ENCODE results near the gene BBS2.
A peak's percentile ranks its signal among the peaks of the same experiment; 100 is the strongest.

BBS2 gene

GRCh38 chr16:56475201-56475600 is 44.6 kb downstream of the BBS2 start:
- no peak for DNase-seq

DNA sequence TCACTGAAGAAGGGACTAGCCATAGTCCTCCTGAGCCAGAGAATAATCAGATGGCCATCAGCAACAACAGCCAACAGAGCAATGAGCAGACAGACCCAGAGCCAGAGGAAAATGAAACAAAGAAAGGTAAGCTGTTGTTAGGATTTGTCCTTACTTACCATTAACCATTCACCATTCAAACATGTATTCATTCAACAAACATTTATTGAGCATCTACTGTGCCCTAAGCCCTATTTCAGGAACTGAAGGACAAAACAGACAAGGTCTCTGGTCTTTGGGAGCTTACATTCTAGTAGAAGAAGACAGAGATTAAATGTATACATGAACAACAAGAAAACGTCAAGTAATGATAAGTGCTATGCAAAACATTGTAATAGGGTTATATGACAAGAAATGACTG is 49.2 kb downstream of the BBS2 start:
- no peak for DNase-seq

DNA sequence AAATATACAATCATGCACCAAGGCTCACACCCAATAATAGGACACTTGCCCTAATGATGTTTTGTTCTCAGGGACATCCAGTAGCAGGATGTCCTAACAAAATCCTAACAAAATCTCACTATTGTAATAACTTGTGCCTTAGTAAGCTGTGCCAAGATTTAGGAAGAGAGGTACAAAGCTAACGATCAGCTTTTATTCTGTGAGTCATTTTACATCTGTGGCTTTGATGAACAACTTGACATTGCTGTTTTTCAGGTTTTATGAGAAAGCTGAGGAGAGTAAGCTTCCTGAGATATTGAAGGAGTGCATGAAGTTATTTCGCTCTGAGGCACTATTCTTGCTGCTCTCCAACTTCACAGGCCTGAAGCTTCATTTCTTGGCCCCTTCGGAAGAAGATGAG is 49.6 kb downstream of the BBS2 start:
- DNase-seq: no peak

DNA sequence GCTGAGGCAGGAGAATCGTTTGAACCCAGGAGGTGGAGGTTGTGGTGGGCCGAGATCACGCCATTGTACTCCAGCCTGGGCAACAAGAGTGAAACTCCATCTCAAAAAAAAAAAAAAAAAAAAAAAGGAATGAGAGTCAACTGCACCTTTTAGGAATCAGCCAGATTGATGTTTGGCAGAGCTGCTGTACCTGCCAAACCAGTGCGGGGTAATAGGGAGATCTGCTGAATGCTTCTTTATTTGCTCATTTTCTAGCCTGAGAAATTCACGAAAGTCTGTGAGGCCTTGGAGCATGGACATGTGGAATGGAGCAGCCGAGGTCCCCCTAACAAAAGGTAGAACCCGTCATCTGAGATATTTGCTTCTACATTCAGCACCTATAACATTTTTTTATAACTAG is 50.1 kb downstream of the BBS2 start:
- DNase-seq: no peak

- DNase-seq: no peak
These were observed 51.0 kb downstream of the BBS2 start for GRCh38 chr16:56468800-56469199.

DNA sequence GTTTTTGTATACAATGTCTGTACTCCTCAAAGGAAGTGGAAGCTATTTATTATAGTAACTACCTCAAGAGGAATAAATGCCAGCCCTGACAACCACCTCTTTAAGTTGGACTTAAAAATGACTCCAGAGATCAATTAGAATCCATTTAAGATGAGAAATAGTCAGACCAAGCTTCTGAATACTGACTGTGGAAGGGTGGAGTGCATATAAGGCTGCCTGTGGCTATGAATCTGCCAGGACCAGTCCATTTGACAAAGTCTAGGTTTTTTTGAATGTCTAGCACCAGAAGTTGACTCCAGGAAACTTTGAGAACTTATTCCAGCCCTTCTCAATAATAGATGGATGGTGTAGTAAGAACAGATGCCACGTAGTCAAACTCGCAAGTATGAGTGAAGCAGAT is 53.5 kb downstream of the BBS2 start:
- DNase-seq: no peak

DNA sequence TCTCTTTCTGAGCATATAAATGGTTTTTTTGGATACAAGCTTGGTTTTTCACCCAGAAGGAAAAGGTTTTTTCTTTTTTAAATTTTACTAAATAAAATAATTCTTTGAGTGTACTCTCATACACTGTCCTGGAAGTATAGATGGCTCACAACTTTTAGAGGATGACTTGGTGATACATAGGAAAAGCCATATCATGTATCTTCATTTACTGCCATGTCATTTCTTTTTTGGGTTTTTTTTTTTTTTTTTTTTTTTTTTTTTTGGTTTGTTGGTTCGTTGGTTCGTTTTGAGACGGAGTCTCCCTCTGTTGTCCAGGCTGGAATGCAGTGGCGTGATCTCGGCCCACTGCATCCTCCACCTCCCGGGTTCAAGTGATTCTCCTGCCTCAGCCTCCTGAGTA is 56.7 kb downstream of the BBS2 start:
- no peak for DNase-seq

DNA sequence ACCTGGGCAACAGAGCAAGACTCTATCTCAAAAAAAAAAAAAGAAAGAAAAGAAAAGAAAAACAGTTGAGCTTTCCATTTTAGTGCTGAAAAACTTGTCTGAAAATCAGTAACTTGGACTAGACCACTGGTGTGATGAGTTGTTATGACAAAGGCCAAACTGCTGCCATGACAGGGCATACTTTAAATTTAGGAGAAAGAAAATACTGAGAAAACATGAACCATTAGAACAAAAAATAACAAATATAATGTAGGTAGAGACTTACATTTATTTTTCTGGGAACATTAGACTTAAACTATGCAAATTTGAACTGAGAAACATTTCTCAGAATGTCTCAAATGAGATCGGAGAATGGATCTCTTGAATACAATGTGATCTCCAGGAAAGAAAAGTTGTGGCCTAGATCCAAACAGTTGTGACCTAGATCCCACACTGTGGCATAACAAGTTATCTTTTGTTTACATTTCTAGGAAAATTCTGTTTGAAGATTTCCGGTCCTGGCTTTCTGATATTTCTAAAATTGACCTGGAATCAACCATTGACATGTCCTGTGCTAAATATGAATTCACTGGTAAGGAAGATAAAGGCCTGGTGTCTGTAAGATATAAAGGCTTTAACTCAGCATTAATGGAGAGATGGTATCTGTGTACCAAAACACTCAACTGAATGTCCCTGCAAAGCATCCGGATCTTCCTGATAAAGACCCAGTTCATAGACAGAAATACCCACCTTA is 57.6 kb downstream of the BBS2 start:
- no peak for DNase-seq

GRCh38 chr16:56460101-56460500 is 59.7 kb downstream of the BBS2 start:
- no peak for DNase-seq

GRCh38 chr16:56457927-56458470 is 61.8 kb downstream of the BBS2 start:
- DNase-seq: no peak

- peak; percentile 23 for DNase-seq
These were observed 67.8 kb downstream of the BBS2 start for GRCh38 chr16:56451753-56452689.

- peak; percentile 98 for DNase-seq
These were observed 68.7 kb downstream of the BBS2 start, which contains the start of the genes NUDT21 and OGFOD1 for GRCh38 chr16:56450986-56451752. NUDT21 (minus strand) TSS chr16:56451332; CDS start chr16:56451202, 130 bp downstream. OGFOD1 (plus strand) TSS chr16:56451554; CDS start chr16:56451613, 59 bp downstream.

DNA sequence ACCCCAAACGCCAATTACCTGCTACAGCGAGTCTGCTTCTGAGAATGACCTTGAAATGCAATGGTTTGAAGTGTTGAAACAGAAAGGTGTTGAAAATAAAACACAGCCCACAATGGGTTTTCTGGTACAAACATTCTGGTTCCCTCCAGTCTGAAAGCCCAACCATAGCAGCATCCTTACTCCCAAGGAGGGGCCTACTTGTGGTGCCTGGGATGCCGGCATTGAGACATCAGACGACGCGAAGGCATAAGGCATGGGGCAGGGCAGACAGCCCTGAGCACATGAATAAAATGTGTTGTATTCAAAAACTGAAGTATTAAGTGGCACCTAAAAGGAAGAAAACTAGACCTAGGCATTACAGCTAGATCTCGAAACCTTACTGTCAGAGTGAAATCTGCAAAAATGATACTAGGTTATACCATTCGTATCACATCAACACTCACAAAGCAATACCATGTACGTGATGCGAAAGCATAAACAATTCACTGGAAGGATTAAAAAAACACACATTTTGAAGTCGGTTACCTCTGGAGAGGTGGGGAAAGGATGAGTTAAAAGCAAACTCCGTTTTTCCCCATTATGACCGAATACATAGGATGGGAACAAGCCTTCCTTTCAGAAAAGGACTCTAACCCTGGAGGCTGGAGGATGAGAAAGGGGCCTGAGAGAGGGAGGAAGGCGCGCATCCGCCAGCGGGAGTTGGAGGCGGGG is 69.4 kb downstream of the BBS2 start:
- DNase-seq: peak; percentile 57

GRCh38 chr16:56448005-56448404 is 71.8 kb downstream of the BBS2 start:
- no peak for DNase-seq

GRCh38 chr16:56447286-56447685 is 72.5 kb downstream of the BBS2 start:
- peak; percentile 51 for DNase-seq

GRCh38 chr16:56438038-56438437 is 81.8 kb downstream of the BBS2 start:
- no peak for DNase-seq

- no peak for DNase-seq
These were observed 83.6 kb downstream of the BBS2 start for GRCh38 chr16:56436258-56436657.
